ENCODE data around the gene ATP2C2.

- no peak for TF ChIP-seq CTCF (optimal IDR thresholded peaks at IDR 0.05 in 1 of 3, IDR thresholded peaks at IDR 0.05 in 1 of 3, conservative IDR thresholded peaks at IDR 0.05 in 1 of 3; ENCODE audit: extremely low read depth in 1 of 3, insufficient read depth in 2 of 3, low read length in 3 of 3)
- TF ChIP-seq EZH2 (IDR thresholded peaks at IDR 0.05; ENCODE audit: low read length) = no peak
Measured at GRCh38 chr16:84434800-84435199, 66.5 kb downstream of the ATP2C2 start.
